Urinary bladder (tissue), 4 donors: ENCODE results near the gene CREBRF. TPM values are rescaled to one million over a fixed set of nuclear protein-coding genes. Genes with fewer than 3 reads are reported as not detected.
"Not testable (repeated sequence)": the region's sequence is repeated elsewhere in the genome, so short reads cannot be mapped to it uniquely, and the experiment has no call there.

Experiments
- DNase-seq: peaks from one replicate; pipeline ENCODE4 v3.0.0-alpha.2; 2015; ENCODE audit errors: extremely low spot score
- H3K27ac ChIP-seq: one replicate; pipeline ENCODE4 v1.5.1; 2013; ENCODE audit warnings: low read depth, mild to moderate bottlenecking, moderate library complexity
- H3K36me3 ChIP-seq: one replicate; pipeline ENCODE4 v1.6.1; 2013; ENCODE audit warnings: mild to moderate bottlenecking, moderate library complexity; ENCODE audit not compliant: insufficient read depth
- H3K4me1 ChIP-seq: one replicate; pipeline ENCODE4 v1.6.1; 2013; ENCODE audit warnings: mild to moderate bottlenecking, moderate library complexity; ENCODE audit not compliant: insufficient read depth
- H3K4me3 ChIP-seq: one replicate; pipeline ENCODE4 v1.5.1; 2013; ENCODE audit warnings: low read depth, low read length
- WGBS: extraction: QIAGEN DNeasy Blood & Tissue Kit; methylation state at CpG from one replicate; pipeline ENCODE4 v1.1.7; 2013; 5-methylcytosine and 5-hydroxymethylcytosine counted together
- polyA plus RNA-seq: library from polyadenylated mRNA; stranded (reverse); fragments of 200-250 nt; gene quantifications from one replicate; pipeline ENCODE4 v1.2.3, GENCODE V29; 2013
- total RNA-seq: library from RNA; depleted of rRNA; stranded (reverse); fragments of >200 nt; gene quantifications from one replicate; pipeline ENCODE4 v1.2.3, GENCODE V29; 2014
- donor health status: healthy with polysubstance abuse.
- donor health status: healthy.

The CREBRF gene
- total and polyA plus RNA-seq, 2 donors = 12.6 to 56.4 TPM

DNA sequence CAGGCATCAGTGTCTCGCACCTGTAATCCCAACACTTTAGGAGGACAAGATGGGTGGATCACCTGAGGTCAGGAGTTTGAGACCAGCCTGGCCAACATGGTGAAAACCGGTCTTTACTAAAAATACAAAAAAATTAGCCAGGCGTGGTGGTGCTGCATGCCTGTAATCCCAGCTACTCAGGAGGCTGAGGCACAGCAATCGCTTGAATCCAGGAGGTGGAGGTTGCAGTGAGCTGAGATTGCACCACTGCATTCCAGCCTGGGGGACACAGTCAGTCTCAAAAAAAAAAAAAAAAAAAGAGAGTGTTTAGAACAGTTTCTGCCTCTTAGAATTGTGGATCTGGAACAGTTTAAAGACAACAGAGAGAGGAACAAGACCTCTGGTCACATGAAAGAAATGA, 20.3 kb downstream of the CREBRF start:
- H3K27ac ChIP-seq, H3K4me1 ChIP-seq, DNase-seq, H3K36me3 ChIP-seq, H3K4me3 ChIP-seq: not testable (repeated sequence)
- WGBS = 95% methylated on average over 4 of the region's 4 CpGs

DNA sequence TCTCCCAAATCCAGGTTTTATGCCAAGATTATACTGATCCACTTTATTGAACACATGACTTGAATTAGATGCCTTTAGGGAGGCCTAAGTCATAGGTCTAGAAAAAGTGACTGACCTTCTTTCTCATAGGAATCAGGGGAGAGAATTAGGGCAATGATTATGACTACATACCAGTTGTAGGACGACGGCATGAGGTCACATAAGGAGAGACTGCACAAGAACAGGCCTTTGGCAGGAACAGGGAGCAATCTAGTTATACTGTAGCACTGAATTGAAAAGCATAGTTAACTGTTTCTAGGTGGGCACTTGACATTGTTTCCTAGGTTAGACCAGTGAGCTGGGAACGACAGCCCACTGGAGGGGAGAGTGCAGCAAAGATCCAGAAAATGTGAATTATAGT, 22.7 kb downstream of the CREBRF start:
- no peak for DNase-seq
- no peaks in the 10 kb centered on the region for H3K4me1 ChIP-seq
- 73% methylated on average over 3 of the region's 3 CpGs for WGBS

DNA sequence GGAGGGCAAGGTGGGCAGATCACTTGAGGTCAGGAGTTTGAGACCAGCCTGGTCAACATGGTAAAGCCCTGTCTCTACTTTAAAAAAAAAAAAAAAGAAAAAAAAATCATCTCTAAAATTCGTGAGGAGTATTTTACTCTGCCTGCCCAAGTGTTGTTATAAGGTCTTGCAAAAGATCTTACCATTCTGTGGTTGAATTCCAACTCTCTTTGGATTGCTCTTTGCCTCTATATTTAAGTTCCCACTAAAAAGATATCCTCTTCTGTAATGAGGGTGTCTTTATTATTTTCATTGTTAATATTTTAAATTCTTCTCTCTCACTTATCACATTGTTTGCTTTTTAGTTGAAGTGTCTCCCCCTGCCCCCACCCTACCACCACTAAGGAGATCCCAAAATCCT, 33.4 kb downstream of the CREBRF start:
- H3K4me1 ChIP-seq = no peaks in the 10 kb centered on the region
- peaks cover 6% of the 10 kb centered on the region for H3K36me3 ChIP-seq
- no peak overlapping the region for H3K4me3 ChIP-seq
- WGBS = 33% methylated on average over 1 of the region's 1 CpG
- no peak overlapping the region for H3K27ac ChIP-seq
- DNase-seq = no peak

More for the DNA sequence above, 22.7 kb downstream of the CREBRF start:
- no peak overlapping the region for H3K27ac ChIP-seq
- H3K4me3 ChIP-seq = no peak overlapping the region
- H3K36me3 ChIP-seq = peaks cover 2% of the 10 kb centered on the region

DNA sequence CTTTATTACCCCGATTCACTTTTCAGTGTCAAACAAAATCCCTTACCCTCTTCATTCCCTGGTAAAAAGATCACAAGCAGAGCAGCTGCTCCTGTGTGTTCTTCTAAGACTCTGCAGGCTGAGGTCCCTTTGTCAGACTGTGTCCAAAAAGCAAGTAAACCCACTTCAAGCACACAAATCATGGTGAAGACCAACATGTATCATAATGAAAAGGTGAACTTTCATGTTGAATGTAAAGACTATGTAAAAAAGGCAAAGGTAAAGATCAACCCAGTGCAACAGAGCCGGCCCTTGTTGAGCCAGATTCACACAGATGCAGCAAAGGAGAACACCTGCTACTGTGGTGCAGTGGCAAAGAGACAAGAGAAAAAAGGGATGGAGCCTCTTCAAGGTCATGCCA, 34.5 kb downstream of the CREBRF start:
- Histone ChIP-seq H3K27ac (no peak overlapping the region), H3K36me3 (peaks cover 6% of the 10 kb centered on the region), H3K4me1 (no peaks in the 10 kb centered on the region), H3K4me3 (no peak overlapping the region)
- WGBS = 85% methylated on average over 2 of the region's 2 CpGs
- DNase-seq = no peak

DNA sequence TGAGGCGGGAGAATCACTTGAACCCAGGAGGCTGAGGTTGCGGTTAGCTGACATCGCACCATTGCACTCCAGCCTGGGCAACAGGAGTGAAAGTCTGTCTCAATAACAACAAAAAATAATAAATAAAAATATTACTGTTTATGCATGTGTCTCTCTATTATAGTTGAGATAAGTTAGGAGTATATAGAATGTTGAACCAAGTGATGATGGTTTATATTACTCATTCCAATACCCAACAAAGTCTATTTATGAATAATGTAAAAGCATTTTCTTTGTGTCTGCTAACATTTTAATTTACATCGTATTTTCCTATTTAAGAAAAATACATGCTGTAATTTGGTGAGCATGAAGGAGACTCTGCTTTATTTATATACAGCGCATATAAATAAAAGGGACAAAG, 35.8 kb downstream of the CREBRF start:
- Histone ChIP-seq H3K27ac (no peak overlapping the region), H3K36me3 (peaks cover 6% of the 10 kb centered on the region), H3K4me1 (no peaks in the 10 kb centered on the region), H3K4me3 (no peak overlapping the region)
- 83% methylated on average over 5 of the region's 5 CpGs for WGBS
- DNase-seq = no peak

DNA sequence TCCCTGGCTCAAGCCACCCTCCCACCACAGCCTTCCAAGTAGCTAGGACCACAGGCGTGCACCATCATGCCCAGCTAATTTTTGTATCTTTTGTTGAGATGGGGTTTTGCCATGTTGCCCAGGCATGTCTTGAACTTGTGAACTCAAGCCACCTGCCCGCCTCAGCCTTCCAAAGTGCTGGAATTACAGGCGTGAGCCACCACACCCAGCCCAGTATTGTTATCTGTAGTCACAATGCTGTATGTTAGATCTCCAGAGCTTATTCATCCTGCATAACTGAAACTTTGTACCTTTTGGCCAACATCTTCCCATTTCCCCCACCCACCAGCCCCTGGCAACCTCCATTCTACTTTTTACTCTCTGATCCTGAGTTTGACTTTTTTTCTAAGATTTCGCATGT, 37.5 kb downstream of the CREBRF start:
- Histone ChIP-seq H3K36me3 (peaks cover 4% of the 10 kb centered on the region), H3K27ac (no peak overlapping the region), H3K4me3 (no peak overlapping the region), H3K4me1 (no peaks in the 10 kb centered on the region)
- WGBS = 69% methylated on average over 4 of the region's 4 CpGs
- no peak for DNase-seq

DNA sequence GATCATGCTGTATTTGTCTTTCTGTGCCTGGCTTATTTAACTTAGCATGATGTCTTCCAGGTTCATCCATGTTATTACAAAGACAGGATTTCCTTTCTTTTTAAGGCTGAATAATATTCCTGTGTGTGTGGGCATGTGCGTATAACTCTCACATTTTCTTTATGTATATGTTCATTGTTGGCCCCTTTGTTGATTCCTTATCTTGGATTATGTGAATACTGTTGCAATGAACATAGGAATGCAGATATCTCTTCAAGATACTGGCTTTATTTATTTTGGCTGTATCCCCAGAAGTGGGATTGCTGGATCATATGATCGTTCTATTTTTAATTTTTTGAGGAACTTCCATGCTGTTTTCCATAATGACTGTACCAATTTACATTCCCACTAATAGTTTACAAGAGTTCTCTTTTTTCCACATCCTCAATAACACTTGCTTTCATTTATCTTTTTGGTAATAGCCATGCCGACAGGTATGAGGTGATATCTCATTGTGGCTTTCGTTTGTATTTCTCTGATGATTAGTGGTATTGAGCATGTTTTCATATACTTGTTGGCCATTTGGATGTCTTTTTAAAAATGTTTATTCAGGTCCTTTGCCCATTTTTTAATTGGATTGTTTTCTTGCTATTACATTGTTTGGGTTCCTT, 38.0 kb downstream of the CREBRF start:
- no peak overlapping the region for H3K4me3 ChIP-seq
- 19% methylated on average over 4 of the region's 4 CpGs for whole genome bisulfite sequencing
- peaks cover 4% of the 10 kb centered on the region for H3K36me3 ChIP-seq
- no peak for DNase-seq
- no peaks in the 10 kb centered on the region for H3K4me1 ChIP-seq
- H3K27ac ChIP-seq = no peak overlapping the region

DNA sequence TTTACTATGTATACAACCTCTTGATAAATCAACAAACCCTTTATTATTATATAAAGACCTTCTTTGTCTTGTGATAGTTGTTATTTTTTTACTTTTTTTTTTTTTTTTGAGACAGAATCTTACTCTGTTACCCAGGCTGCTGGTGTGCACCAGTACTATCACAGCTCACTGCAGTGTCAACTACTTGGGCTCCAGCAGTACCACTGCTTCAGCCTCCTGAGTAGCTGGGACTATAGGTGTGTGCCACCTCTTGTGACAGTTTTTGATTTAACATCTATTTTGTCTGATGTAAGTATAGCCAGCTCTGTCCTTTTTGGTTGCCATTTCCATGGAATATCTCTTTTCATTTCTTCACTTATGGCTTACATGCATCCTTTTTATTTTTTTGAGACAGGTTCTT, 42.6 kb downstream of the CREBRF start:
- Histone ChIP-seq H3K4me1 (peaks cover 2% of the 10 kb centered on the region), H3K36me3 (peaks cover 5% of the 10 kb centered on the region), H3K27ac (no peak overlapping the region), H3K4me3 (no peak overlapping the region)
- DNase-seq = no peak

DNA sequence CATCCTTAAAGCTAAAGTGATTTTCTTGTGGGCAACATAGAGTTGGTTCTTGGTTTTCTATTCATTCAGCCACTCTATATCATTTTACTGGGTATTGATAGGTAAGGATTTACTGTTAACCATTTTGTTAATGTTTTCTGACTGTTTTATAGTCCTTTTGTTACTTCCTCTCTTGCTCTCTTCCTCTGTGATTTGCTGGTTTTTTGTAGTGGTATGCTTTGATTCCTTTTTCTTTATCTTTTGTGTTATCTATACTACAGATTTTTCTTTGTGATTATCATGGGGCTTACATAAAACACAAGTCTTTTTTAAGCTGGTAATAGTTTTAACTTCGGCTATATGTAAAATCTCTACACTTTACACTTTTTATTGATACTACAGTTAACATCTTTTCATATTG, 43.3 kb downstream of the CREBRF start:
- 62% methylated on average over 1 of the region's 1 CpG for WGBS
- Histone ChIP-seq H3K27ac (peak overlapping the region; percentile 18), H3K4me1 (peaks cover 2% of the 10 kb centered on the region), H3K4me3 (no peak overlapping the region), H3K36me3 (peaks cover 5% of the 10 kb centered on the region)
- DNase-seq = no peak

DNA sequence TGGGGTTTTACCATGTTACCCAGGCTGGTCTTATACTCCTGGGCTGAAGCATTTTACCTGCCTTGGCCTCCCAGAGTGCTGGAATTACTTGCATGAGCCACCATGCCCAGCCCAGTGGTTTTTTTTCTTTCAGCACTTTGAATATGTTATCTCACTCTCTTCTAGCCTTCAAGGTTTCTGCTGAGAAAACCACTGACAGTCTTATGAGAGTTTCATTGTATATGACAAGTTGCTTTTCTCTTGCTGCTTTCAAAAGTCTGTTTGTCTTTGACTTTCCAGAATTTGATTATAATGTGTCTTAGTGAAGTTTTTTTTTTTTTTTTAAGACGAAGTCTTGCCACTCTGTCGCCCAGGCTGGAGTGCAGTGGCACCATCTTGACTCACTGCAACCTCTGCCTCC, 45.1 kb downstream of the CREBRF start:
- Histone ChIP-seq H3K27ac (no peak overlapping the region), H3K4me1 (peaks cover 2% of the 10 kb centered on the region), H3K4me3 (no peak overlapping the region), H3K36me3 (peaks cover 5% of the 10 kb centered on the region)
- WGBS = 97% methylated on average over 2 of the region's 2 CpGs
- no peak for DNase-seq

DNA sequence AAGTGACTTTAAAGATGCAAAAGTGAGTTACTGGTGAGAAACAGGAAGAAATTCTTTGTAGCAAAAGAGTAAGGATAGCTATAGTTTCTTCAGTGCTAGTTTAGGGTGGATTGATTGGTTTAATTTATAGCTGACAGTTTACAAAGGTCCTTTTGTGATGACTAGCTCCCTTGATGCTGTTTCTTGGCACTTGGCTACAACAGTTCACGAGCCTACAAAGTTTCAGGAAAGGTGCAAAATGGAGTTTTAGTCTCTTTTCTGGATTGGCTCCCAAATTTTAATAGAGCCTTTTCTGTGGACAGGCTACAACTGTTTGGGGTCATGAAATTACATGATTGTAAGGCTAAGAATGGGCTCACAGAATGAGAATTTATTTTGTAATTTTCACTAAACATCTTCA, 47.3 kb downstream of the CREBRF start:
- DNase-seq = no peak
- 76% methylated on average over 1 of the region's 1 CpG for WGBS
- Histone ChIP-seq H3K4me1 (peaks cover 2% of the 10 kb centered on the region), H3K36me3 (peaks cover 5% of the 10 kb centered on the region), H3K4me3 (no peak overlapping the region), H3K27ac (no peak overlapping the region)

DNA sequence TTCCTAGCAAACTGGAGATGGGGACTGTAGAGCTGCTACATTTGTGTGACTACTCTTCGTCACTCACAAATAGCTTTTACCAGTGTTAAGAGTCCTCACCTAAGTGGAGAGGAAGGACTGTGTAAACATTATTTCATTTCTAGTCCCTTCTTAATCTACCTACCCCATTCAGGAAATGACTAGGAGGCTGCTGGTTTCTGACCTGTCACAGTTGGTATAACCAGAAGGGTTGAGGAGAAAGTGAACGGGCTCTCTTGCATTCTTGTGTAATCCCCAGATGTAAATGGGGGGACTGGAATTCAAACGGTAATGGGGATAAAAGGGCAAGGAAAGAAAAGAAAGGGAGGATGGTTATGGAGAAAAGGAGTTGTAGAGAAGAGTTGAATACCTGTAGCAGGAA, 52.8 kb downstream of the CREBRF start:
- H3K36me3 ChIP-seq = peaks cover 7% of the 10 kb centered on the region

DNA sequence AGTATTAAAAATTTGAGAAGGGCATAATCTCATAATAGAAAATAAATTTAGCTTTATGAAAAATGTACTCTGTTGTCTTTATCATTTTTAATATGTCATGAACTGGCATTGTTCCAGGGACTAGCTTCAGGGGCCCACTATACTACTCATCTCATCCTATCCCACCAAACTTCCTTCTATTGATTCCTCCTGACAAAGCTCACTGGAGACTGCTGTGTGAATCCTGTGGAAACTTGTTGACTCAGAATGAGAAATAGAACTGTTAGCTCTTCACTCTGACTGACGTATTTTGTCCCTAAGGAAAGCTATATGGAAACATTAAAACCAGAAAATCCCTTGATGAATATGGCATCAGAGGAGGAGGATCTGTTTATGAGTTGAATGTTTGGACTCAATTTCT, 58.4 kb downstream of the CREBRF start:
- peaks cover 8% of the 10 kb centered on the region for H3K36me3 ChIP-seq
- 99% methylated on average over 1 of the region's 1 CpG for WGBS
- H3K4me1 ChIP-seq = no peaks in the 10 kb centered on the region
- no peak overlapping the region for H3K4me3 ChIP-seq
- no peak for DNase-seq
- H3K27ac ChIP-seq = no peak overlapping the region

More for the DNA sequence above, 52.8 kb downstream of the CREBRF start:
- WGBS = 56% methylated on average over 3 of the region's 3 CpGs
- DNase-seq = no peak
- no peak overlapping the region for H3K27ac ChIP-seq
- H3K4me3 ChIP-seq = no peak overlapping the region
- H3K4me1 ChIP-seq = no peaks in the 10 kb centered on the region

DNA sequence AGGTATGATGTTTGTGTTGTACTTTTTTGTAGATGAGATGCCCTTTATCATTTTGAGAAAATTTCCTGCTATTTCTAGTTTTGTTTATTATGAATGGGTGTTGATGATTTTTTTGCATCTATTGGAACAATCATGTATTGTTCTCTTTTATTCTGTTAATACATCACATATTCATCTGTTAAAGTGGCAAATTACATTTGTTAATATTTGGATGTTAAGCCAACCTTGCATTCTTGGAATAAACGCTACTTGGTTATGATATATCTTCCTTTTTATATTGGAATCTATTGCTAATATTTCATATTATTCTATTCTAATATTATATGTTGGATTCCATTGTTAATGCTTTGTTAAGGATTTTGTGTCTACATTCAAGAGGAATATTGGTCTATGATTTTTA, 63.6 kb downstream of the CREBRF start:
- no peak for DNase-seq
- no peak overlapping the region for H3K4me3 ChIP-seq
- 98% methylated on average over 1 of the region's 1 CpG for WGBS
- H3K27ac ChIP-seq = no peak overlapping the region
- peaks cover 5% of the 10 kb centered on the region for H3K36me3 ChIP-seq
- H3K4me1 ChIP-seq = no peaks in the 10 kb centered on the region

DNA sequence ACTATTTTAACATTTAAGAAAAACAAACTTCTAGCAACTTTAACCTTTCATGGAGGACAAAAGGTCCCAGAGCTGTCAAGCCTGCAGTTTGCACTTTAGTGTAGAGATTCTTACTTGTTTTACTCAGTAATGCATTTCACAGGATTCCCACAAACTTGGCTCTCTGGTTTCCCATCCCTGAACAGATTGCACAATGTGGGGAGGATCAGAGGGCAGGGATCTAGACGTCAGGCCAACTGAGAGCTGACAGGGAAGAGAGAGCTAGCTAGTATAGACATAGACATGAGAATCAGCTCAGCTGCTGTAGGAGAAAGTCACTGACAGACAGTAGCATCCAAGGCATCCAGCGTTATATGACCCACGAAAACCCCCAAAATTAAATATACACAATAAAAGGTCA, 67.3 kb downstream of the CREBRF start:
- Histone ChIP-seq H3K36me3 (peaks cover 3% of the 10 kb centered on the region), H3K27ac (no peak overlapping the region), H3K4me3 (no peak overlapping the region), H3K4me1 (no peaks in the 10 kb centered on the region)
- no peak for DNase-seq
- 76% methylated on average over 3 of the region's 3 CpGs for WGBS
